GM19023 (cell line): ENCODE results near the gene EHHADH.

Source experiments
- ATAC-seq: cut with Tn5 transposase; IDR thresholded peaks from one replicate; pipeline ENCODE4 v1.9.1; 2021; ENCODE audit warnings: mild to moderate bottlenecking, moderate library complexity; ENCODE audit not compliant: unreplicated experiment

Gene EHHADH

DNA sequence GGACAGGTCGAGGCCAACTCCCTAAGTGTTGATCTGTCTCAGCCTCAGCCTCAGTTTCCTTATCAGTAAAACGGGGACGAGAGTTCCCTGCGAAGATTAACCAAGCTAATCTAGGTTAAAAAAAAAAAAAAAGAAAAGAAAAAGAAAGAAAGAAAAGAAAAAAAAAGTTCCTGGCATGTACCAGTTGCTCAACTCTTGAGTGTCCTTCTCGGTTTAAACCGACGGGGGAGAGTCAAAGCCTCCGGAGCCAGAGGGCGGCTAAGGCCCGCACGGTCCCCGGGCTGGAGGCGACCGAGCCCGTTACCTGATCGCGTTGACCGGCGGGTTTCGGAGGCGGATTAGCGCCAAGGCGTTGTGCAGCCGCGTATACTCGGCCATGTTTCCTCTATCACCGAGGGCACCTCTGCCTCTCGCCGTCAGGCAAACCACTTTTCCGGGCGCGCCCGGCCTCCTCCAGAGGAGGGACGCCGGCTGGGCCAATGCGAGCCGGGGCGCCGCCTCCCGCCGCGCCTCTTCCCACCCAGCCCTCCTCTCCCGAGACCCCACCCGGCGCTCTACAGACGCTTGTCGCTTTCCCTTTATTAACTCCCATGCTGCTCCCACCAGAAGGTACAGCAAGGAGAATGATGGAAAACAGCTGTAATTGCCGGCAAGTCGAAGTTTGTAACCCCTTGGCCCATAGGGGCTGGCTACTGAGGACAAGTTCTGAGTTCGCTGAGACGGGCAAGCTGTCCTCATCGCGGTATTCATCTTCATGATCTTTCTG is at the start of gene EHHADH:
Gene EHHADH, minus strand, starts transcription at position 405 of the 766 bp plus-strand sequence. Its CDS starts 27 bp downstream, at position 378.
- peak; percentile 96 for ATAC-seq

DNA sequence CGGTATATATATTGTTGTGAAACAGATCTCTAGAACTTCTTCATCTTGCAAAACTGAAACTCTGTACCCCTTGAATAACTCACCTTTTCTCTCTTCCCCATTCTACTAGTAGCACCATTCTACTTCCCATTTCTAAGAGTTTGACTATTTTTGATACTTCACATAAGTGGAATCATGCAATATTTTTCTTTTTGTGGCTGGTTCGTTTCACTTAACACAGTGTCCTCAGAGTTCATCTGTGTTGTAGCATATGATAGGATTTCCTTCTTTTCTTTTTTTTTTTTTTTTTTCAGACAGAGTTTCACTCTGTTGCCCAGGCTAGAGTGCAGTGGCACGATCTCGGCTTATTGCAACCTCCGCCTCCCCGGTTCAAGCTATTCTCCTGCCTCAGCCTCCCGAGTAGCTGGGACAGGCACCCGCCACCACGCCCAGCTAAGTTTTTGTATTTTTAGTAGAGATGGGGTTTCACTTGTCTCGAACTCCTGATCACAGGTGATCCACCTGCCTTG is 46.1 kb upstream of the EHHADH start:
- ATAC-seq = peak; percentile 79

DNA sequence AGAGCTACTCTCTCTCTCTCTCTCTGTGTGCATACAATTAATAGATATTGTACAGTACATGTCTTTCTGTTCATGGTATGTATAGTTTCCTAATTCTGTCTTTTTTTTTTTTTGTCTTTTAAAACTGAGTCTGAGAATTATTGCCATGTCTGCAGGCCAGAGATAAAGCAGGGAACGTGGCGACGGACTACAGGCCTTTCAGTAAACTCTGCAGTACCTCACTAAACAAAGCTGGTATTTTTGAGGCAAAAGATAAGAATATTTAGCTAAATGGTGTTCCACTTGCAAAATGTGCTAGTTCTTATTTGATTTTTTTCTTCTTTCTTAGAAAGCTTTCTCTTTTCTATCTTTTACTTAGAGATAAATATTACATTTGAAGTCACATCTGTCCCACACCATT is 44.0 kb upstream of the EHHADH start:
- no peak for ATAC-seq

DNA sequence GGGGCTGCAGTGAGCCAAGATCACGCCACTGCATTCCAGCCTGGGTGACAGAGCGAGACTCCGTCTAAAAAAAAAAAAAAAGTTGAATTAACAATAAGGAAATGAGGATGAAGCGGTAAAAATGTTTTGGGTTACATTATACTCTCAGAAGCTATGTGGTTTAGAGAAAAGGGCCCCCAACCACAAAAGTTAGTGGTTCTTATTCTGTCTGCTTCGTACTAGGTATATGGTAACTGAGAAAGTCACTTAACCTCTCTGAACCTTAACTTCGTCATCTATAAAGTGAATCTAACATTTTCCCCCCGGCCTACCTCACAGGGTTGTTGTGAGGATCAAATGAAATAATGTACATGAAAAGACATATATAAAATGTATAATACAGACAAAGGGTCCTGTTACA is 38.4 kb upstream of the EHHADH start:
- no peak for ATAC-seq

DNA sequence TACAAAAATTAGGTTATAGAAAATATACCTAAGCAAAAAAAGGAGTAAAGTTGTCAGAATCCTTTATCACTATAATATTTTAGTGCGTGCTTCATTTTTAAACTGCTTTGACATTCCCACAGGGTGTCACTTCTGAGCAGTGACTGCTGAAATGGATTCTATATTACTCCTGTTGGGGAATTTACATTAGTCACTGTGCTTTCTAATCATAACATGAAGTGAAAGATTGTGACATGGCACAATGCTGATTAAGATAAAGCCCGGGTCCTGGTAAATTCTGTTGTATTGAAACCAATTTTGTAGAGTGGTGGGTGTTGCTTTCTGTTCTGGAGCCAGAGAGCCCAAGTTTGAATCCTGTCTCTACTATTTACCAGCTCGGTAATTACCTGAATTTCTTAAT is 36.4 kb upstream of the EHHADH start:
- ATAC-seq = no peak

DNA sequence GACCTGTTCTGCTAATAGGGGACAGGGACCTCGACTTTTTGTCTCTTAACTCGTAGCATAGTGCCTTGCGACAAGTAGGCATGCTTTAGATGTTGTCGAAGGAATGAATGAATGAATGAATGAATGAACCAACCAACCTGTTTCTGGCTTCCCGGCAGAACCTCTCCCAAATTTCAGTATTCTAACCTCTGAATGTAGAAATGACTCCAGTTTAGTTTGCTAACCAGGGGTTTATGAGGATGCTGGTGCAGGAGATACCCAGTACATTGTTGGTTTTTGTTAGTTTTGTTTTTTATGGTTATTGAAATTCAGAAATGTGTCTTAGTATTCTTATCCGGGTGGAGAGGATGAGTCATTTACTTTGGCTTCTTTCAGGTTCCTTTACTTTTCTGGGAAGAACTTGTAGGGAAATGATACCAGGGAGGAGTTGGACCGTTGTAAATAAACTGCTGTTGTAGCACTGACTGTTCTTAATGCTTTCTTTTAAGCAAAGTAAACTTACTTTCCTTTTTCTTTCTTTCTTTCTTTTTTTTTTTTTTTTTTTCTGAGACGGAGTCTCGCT is 29.6 kb upstream of the EHHADH start:
- no peak for ATAC-seq

DNA sequence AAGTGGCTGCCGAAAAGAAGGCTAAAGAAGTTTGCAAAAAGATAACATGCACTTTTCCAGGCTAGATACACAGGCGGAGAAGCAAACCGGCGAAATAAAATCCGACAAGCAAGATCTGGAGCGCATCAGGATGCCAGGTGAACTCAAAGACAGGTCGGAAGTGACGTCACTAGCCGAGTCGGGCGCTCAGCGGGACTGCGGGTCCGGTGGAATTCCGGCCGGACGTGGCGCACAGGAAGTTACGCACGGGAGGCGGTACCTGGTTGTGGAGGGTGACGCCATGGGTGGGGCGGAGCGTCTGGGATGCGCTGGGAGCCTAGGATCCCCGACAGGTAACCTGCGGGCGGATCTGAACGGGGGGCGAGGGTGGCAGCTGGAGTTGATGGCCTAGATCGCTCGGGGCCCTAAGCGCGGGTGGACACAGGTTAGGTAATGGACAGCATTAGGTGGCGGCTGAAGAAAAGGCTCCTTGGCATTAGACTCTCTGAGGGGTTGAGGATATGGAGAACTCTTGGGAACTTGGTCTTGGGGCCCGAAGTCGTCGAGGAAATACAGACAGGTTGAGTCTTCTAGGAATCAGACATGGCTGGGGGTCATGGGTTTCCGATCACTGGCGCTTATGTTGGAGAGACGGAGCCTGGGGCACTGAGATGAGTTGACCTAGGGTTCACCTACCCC is 29.0 kb upstream of the EHHADH start:
- peak; percentile 99 for ATAC-seq

DNA sequence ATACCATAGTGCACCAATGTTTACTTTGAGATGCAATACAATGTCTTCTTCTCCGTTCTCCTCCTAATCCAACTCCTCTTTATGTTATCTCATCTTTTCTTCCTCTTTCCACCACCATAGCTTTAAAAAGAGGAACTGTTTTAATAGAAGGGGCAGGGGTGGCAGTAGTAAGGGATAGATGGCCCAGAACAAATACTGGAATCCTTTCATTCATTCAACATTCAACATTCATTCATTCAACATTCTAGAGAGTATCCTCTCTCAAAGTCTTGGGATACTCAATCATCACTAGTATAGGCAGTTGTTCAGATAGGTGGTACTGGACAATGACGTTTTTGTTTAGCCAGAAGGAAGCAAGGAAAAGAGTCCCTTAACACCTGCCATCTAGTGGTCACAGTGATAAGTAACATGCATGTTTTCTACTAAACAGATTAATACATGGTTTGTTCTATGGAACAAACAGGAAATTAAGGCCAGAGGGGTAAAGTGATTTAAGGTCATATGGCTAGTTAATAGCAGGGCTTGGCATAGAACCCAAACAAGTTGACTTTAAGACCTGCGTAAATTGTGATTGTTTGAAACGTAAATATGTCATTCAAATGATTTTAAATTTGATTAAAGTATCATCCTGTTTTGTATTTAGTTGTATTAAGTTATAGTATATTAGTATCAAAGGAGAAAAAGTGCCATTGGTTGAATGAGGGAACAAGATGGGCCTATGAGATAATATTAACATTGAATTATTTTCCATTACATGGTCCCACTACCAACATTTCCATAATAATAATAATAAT is 26.9 kb upstream of the EHHADH start:
- ATAC-seq = no peak

DNA sequence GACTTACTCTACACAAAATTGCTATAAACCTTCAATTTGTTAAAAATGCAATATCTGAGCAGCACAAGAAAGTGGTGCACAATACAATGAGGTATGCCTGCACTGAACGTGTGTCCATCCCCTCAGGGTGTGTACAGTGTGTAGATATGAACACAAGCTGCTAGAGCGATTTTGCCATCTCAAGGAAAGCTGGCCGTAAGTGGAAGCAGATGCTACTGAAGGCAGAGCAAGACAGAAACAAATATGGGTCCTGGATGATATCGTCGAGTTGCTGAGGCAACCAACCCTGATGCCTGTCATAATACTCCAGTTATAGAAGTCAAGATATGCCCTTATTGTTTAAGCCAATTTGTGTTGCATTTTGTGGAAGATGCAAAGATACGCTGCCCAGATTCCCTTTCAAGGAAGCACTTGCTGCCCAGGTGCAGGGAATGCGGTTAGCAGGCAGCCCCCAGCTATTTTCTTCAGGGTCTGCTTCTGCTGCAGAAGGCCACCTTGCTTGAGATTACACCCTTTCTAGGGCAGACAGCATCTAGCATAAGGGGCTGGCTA is 25.8 kb upstream of the EHHADH start:
- no peak for ATAC-seq

DNA sequence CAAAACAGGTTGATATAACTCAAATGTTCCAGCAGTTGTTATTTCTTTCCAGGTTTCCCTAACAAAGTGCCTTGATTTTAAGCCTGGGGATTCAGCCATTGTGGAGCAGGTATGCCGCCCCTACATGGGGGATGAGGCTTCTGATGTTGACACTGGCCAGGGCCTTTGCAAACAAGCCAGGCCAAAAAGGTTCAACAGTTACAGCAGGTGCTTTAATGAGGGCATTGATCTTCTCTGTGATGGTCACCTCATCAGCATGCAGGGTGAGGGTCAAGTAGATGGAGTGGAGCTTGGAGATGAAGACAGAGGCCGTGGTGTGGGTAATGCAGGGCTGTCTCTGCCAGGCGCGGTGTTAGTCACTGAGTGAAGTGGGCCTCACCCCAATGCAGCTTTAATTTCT is 22.6 kb upstream of the EHHADH start:
- no peak for ATAC-seq

DNA sequence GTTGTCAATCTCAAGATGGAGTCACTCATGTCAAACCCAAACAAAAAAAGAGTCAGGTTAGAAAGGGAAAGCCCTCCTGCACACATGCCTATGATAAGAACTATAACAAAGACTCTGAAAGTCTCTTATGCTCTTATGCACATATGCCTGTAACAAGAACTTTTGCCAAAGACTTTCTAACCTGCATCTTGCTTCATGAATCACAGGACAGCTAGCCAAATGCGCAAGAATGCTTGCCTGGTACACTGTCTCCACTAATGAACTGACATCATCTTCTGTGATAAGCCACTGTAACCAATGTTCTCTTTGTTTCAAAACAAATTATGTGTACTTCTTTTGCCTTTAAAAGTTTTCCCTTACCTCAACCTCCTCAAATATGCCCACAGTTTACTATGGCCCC is 18.2 kb upstream of the EHHADH start:
- no peak for ATAC-seq

DNA sequence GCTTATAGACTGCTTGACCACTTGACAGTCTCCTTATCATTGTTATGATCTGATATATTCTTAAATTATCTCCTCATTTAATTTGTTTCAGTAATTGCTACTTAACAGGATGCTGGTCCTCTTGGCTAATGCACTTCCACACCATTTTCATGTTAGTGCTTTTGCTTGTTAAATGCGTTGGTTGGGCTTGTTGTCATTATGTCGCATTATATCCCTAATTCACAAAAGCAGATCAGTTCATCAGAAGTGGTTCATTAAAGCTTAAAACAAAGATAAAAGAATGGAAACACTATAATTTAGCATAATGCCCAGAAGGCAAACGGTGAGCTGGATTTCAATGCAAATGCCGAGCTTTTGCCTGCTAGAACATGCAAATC is 17.1 kb upstream of the EHHADH start:
- no peak for ATAC-seq

DNA sequence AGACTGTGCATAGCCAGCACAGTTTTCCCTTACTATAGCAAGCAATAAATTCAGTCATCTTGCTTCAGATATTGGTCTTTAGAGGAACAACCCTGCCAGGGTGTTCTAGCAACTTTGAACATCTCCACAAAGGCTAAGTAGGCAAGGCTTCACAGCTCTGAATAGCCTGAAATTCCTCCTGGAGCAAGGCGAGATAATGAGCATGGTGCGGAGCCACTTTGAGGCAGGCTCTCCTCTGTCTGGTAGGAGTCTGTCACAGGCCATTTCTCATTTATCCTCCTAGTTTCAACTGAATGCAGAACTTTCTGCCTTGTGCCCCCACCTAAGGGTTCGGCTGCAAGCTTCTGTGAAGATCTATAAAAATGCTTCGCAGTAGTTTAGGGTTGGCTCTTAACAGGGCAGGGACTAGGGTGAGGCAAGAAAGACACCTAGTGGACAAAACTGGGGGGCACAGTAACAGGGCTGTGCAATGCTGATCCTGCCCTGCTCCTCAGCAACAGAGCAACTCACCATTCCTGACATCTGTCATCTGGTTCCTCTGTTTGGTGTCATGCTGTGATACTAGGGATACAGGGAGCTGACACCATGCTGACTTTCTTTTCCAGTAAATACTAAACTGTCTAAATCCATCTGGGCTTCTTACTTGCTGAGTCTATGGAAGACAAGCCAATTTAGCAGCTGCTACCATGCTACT is 16.6 kb upstream of the EHHADH start:
- no peak for ATAC-seq

DNA sequence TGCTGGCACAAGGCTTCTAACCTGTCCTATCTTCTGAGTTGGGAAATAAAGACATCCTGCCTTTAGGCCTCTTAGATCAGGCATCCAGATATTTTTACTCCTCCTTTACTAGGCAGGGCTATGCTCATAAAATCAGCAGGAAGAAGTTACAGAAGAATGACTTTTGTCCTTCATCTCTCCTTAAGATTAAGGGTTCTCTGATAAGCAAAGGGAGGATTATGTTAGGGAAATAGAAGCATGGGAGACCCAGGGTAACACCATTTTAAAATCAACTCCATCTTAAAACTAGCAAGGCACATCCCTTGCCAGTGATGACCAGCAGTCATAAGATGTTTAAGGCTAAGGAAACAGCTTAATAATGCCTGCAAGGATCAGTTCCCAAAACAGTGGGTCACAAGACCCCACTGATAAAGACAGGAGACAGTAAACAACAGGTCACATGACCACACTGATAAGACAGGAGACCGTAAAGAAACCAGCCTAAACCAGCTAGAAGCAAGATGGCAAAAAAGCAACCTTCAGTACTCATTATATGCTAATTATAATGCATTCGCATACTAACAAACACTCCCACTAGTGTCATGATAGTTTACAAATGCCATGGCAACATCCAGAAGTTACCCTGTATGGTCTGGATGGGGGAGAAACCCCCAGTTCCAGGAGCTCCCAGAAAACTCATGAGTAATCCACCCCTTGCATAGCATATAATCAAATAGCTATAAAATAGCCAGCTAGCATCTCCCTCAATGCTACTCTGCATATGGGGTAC is 14.5 kb upstream of the EHHADH start:
- no peak for ATAC-seq

DNA sequence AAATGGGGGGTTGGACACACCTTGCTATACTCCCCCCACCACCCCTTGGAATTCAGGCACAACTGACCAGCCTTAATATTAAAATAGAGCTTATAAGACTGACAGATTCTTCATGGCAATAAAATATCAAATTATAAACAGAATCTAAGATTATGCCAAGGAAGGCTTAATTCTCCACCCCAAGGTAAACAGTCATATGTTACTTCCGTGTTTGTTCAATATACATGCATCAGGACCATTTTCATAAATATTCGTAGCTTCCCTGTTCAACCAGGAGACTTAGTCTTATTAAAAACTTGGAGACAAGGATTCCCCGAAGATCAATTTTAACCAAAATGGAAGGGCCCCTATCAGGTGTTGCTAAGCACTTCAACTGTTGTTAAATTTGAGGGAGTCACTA is 13.3 kb upstream of the EHHADH start:
- ATAC-seq = no peak

DNA sequence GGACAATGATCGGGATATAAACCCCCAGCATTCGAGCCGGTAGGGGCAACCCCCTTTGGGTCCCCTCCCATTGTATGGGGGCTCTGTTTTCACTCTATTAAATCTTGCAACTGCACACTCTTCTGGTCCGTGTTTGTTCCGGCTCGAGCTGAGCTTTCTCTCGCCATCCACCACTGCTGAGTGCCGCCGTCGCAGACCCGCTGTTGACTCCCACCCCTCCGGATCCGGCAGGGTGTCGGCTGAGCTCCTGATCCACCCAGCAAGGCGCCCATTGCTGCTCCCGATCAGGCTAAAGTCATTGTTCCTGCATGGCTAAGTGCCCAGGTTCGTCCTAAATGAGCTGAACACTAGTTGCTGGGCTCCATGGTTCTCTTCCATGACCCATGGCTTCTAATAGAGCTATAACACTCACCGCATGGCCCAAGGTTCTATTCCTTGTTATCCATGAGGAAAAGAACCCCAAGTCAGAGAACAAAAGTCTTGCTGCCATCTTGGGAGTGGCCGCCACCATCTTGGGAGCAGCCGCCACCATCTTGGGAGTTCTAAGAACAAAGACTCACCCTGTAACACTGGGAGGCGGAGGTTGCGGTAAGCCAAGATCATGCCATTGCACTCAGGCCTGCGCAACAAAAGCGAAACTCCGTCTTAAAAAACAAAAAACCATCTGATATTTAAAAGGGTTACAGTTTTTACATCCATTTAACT is 11.2 kb upstream of the EHHADH start:
- ATAC-seq = no peak

DNA sequence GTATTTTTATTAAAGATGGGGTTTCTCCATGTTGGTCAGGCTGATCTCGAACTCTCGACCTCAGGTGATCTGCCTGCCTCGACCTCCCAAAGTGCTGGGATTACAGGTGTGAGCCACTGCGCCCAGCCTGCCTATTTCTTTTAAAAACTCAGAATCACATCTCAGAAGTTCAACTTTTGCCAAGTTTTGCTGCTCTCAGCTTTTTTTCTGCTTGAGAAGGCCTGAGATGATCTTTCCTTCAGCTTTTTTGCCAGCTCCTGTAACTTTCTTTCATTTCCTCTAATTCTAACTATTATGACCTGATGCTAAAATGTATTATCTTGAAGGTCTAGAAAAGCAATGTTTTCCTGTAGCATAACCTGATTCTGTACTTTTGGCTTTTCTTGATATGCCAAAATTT is 9.6 kb upstream of the EHHADH start:
- no peak for ATAC-seq

DNA sequence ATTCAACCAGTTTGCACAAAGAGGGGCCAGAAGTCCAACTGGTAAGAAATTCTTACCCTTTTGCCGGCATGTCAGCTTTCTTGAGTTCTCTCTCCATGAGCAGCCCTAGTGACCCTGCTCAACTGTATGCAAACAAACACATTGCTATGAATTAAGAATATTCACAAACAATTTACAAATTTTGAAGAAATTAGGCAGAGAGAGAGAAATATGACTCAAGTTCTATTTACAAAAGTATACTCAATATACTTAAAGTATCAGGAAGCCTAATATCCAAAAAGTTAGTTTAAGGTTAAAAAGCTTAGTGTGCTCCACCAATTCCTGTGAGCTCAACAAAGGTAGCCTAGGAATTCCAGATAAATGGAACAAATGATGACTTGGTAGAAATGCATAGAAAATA is 3.5 kb upstream of the EHHADH start:
- ATAC-seq = no peak

DNA sequence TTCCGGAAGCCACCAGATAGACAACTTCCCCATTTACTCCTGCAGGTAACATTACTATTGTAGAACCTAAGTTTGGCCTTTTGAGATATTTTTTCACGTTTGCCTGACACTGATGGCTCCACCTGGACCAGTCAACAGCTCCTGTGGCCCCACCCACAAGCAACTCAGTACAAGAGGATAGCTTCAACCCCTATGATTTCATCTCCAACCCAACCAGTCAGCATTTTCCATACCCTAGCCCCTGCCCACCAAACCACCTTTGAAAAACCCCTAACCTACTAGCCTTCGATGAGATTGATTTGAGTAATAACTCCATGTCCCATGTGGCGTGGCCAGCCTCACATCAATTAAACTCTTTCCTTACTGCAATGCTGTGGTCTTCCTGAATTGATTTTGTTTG is 950 bp upstream of the EHHADH start:
- no peak for ATAC-seq
